Activated CD8-positive, alpha-beta T cell treated with anti-CD3 and anti-CD28 coated beads for 36 hours (primary cell): ENCODE results near the gene TMEM169. TPM values are rescaled to one million over a fixed set of nuclear protein-coding genes. Genes with fewer than 3 reads are reported as not detected.
A peak's percentile ranks its signal among the peaks of the same experiment; 100 is the strongest.

Source experiments
- ATAC-seq: fragments of 200-7000 bp; cut with Tn5 transposase; one replicate; pipeline ENCODE4 v1.10.0; 2021; ENCODE audit warnings: mild to moderate bottlenecking, moderate library complexity
- CTCF ChIA-PET: fragments of 350-600 bp; sonication (Branson Sonifier 250); formaldehyde crosslinking; loops from one replicate; lab custom pipeline; 2021; ENCODE audit warnings: antibody characterized with exemption; lab: Charles Lee
- POLR2A ChIA-PET: fragments of 350-600 bp; sonication (Branson Sonifier 250); formaldehyde crosslinking; loops from one replicate; lab custom pipeline; 2021; ENCODE audit warnings: antibody characterized with exemption; lab: Charles Lee
- DNase-seq: peaks from one replicate; pipeline ENCODE4 v3.0.0-alpha.2; 2020
- H3K27ac Mint-ChIP-seq: one replicate; pipeline ENCODE4 v1.8.0; 2021; ENCODE audit warnings: mild to moderate bottlenecking, mixed read lengths
- H3K27me3 Mint-ChIP-seq: one replicate; pipeline ENCODE4 v1.8.0; 2021; ENCODE audit warnings: mixed read lengths
- H3K36me3 Mint-ChIP-seq: one replicate; pipeline ENCODE4 v1.8.0; 2021; ENCODE audit warnings: low read depth, mixed read lengths
- H3K4me1 Mint-ChIP-seq: one replicate; pipeline ENCODE4 v1.8.0; 2021; ENCODE audit warnings: low read depth, mixed read lengths
- H3K4me3 Mint-ChIP-seq: one replicate; pipeline ENCODE4 v1.8.0; 2021; ENCODE audit warnings: mild to moderate bottlenecking, moderate library complexity, mixed read lengths
- H3K9me3 Mint-ChIP-seq: one replicate; pipeline ENCODE4 v1.8.0; 2021; ENCODE audit warnings: mixed read lengths
- intact Hi-C: fragments of 100-400 bp; cut with micrococcal nuclease; formaldehyde crosslinking; loops from one replicate; pipeline ENCODE4 v1.10.0; 2022
- total RNA-seq, 2 experiments: library from RNA; stranded (reverse); gene quantifications; one replicate each; pipeline ENCODE4 v1.2.3, GENCODE V29; 2021
- TF ChIP-seq, protein P1 (sequence below): fragments of 200-600 bp; IDR thresholded peaks from one replicate; pipeline ENCODE4 v1.8.0; 2022; ENCODE audit warnings: antibody characterized with exemption, mild to moderate bottlenecking

Gene TMEM169
- total RNA-seq, 2 experiments from 2014 or later = 0.76 to 0.83 TPM

DNA sequence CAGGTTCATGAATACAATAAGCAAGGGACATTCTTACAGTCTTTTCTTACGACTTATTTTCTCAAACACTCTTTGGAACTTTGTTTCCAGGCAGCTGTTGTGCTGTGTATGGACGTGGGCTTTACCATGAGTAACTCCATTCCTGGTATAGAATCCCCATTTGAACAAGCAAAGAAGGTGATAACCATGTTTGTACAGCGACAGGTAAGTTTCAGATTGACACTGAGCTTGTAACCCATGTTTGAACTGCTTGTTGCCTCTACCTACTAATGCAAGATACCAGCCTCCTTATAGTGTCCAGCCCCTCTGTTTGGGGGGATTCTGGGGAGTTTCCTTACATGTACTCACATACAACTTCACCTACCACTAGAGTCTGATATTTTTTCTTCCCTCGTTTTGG, 31.2 kb downstream of the TMEM169 start:
- no peak for DNase-seq
- H3K4me1 Mint-ChIP-seq = peaks cover 74% of the 10 kb centered on the region
- ATAC-seq = no peak
- CTCF ChIA-PET = interaction anchor here (1.0 to 2.1 kb wide), 7 partner anchors 10 to 89 kb away, joined by 3 to 7 read pairs (median 6); no protein-coding TSS in a partner anchor
- intact Hi-C loops = loop anchor here (5.0 to 10.0 kb wide), 3 partner anchors 81 to 382 kb away; partner anchors contain the start of genes RPL37A and SMARCAL1
- H3K9me3 Mint-ChIP-seq = no peaks in the 10 kb centered on the region
- no peaks in the 10 kb centered on the region for H3K27me3 Mint-ChIP-seq
- TF ChIP-seq, protein P1, sequence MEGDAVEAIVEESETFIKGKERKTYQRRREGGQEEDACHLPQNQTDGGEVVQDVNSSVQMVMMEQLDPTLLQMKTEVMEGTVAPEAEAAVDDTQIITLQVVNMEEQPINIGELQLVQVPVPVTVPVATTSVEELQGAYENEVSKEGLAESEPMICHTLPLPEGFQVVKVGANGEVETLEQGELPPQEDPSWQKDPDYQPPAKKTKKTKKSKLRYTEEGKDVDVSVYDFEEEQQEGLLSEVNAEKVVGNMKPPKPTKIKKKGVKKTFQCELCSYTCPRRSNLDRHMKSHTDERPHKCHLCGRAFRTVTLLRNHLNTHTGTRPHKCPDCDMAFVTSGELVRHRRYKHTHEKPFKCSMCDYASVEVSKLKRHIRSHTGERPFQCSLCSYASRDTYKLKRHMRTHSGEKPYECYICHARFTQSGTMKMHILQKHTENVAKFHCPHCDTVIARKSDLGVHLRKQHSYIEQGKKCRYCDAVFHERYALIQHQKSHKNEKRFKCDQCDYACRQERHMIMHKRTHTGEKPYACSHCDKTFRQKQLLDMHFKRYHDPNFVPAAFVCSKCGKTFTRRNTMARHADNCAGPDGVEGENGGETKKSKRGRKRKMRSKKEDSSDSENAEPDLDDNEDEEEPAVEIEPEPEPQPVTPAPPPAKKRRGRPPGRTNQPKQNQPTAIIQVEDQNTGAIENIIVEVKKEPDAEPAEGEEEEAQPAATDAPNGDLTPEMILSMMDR = no peak
- peaks cover 79% of the 10 kb centered on the region for H3K36me3 Mint-ChIP-seq
- POLR2A ChIA-PET = interaction anchor here (2.0 to 5.7 kb wide), 4 partner anchors 8 to 80 kb away, joined by 6 to 39 read pairs (median 8); partner anchors contain the start of genes PECR and TMEM169
- H3K4me3 Mint-ChIP-seq = peak overlapping the region; percentile 96
- peak overlapping the region; percentile 98 for H3K27ac Mint-ChIP-seq

DNA sequence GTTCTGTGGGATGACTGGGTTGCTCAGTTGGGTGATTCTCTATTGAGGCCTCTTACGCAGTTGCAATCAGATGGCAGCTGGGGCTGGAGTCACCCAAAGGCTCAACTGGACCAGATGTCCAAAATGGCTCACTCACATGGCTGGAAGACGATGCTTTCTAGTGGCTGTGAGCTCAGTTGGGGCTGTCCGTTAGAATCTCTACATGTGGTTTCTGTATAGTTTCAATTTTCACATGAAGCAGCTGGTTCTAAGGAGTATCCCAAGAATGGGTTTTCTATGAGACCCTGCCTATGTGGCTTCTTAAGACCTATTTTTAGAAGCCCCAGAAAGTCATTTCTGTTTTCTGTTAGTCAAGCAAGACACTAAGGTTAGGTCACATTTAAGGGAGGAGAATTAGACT, 31.9 kb downstream of the TMEM169 start:
- Mint-ChIP-seq H3K9me3 (no peaks in the 10 kb centered on the region), H3K4me1 (peaks cover 78% of the 10 kb centered on the region), H3K36me3 (peaks cover 86% of the 10 kb centered on the region), H3K27ac (peak overlapping the region; percentile 98), H3K27me3 (no peaks in the 10 kb centered on the region), H3K4me3 (peak overlapping the region; percentile 96)
- ATAC-seq (peak; percentile 22), DNase-seq (peak; percentile 48)
- TF ChIP-seq, protein P1 = no peak
- POLR2A ChIA-PET = interaction anchor here (0.6 to 2.2 kb wide), 5 partner anchors 9 to 81 kb away, joined by 3 to 8 read pairs (median 6); partner anchors contain the start of genes PECR and TMEM169
- CTCF ChIA-PET = interaction anchor here (1.0 to 2.1 kb wide), 11 partner anchors 9 to 90 kb away, joined by 3 to 8 read pairs (median 6); no protein-coding TSS in a partner anchor
- intact Hi-C loops = loop anchor here (5.0 to 10.0 kb wide), 3 partner anchors 81 to 381 kb away; partner anchors contain the start of genes RPL37A and SMARCAL1

DNA sequence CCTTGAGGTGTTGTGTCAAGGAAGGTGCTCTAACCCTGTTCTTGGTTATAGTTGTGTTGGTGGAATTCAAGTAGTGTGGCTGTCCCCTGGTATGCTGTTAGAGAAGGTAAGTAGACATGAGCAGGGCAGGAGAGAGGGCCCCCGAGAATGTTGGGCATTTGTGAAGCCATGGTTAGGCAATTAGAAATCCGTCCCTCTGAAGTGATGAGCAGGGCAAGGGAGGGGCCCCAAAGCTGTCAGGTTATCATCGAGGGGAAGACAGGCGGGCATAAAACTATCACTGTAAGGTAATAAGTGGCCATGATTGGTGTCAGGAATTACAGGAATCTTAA, 32.6 kb downstream of the TMEM169 start:
- no peaks in the 10 kb centered on the region for H3K27me3 Mint-ChIP-seq
- H3K4me1 Mint-ChIP-seq = peaks cover 85% of the 10 kb centered on the region
- ChIA-PET CTCF (interaction anchor here (0.6 to 2.1 kb wide), 21 partner anchors 9 to 290 kb away, joined by 3 to 8 read pairs (median 4); partner anchors contain the start of genes PECR and TMEM169), POLR2A (interaction anchor here (1.0 to 2.0 kb wide), 5 partner anchors 9 to 235 kb away, joined by 3 to 8 read pairs (median 5); no protein-coding TSS in a partner anchor)
- intact Hi-C loops = loop anchor here (5.0 to 10.0 kb wide), 3 partner anchors 82 to 380 kb away; partner anchors contain the start of genes RPL37A and SMARCAL1
- peak overlapping the region; percentile 98 for H3K27ac Mint-ChIP-seq
- no peak for DNase-seq
- peak; percentile 5 for ATAC-seq
- peak overlapping the region; percentile 96 for H3K4me3 Mint-ChIP-seq
- TF ChIP-seq, protein P1 = no peak
- H3K9me3 Mint-ChIP-seq = no peaks in the 10 kb centered on the region
- peaks cover 89% of the 10 kb centered on the region for H3K36me3 Mint-ChIP-seq

DNA sequence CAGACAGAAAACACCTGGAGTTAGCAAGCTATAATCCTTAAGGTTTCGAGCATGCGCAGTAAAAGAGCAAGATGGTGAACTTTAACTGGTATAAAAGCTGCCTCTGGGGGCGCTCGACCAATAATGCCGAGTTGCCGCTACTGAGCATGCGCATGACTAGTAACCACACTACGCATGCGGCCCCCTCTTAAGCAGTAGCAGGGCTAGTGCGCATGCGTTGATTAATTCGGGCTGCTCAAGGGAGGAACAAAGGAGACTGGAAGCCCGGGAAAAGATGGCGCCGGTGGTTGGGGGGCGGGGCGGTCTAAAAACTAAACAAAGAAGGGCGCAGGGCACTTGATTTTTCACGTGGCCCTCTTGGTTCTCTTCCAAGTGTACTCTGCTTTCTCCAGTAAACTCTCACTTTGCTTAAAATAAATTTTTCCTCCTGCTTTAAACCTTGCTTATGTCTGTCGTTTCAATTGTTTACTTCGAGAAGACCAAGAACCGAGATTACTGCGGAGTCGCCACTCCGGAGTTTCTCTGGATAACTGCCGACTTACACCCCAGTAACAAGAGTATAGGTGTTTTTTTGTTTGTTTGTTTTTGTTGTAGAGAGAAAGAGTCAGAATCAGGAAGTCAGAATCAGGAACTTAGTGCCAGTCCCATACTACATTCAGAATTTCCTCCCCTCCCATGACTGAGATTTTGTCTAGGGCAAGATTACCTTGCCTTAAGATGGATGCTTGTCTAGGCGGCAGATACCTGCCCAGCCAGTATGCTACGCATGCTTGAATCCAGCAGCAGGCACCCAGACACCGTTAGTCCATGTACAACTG, 33.2 kb downstream of the TMEM169 start:
- CTCF ChIA-PET = interaction anchor here (0.6 to 2.1 kb wide), 21 partner anchors 8 to 289 kb away, joined by 3 to 8 read pairs (median 4); partner anchors contain the start of genes PECR and TMEM169
- no peaks in the 10 kb centered on the region for H3K9me3 Mint-ChIP-seq
- POLR2A ChIA-PET = interaction anchor here (1.0 to 1.2 kb wide), 3 partner anchors 8 to 234 kb away, joined by 3 to 5 read pairs (median 4); no protein-coding TSS in a partner anchor
- ATAC-seq = peak; percentile 85
- peaks cover 89% of the 10 kb centered on the region for H3K4me1 Mint-ChIP-seq
- peak overlapping the region; percentile 98 for H3K27ac Mint-ChIP-seq
- intact Hi-C loops = loop anchor here (5.0 to 10.0 kb wide), 3 partner anchors 83 to 380 kb away; partner anchors contain the start of genes RPL37A and SMARCAL1
- peaks cover 90% of the 10 kb centered on the region for H3K36me3 Mint-ChIP-seq
- peak; percentile 99 for DNase-seq
- H3K4me3 Mint-ChIP-seq = peak overlapping the region; percentile 96
- TF ChIP-seq, protein P1 = peak; percentile 88
- no peaks in the 10 kb centered on the region for H3K27me3 Mint-ChIP-seq
